HCT116 (cell line): ENCODE measurements around the gene DNAAF5. TPM values are rescaled to one million over a fixed set of nuclear protein-coding genes. Genes with fewer than 3 reads are reported as not detected.

Source experiments
- ATAC-seq: fragments of 200-7000 bp; cut with Tn5 transposase; 2 replicates; pipeline ENCODE4 v1.9.1; 2020; ENCODE audit warnings: mild to moderate bottlenecking, moderate library complexity
- BruUV-seq: library from RNA; stranded (reverse); fragments of 400-500 nt; replicated peaks from 2 replicates; lab custom pipeline; 2021; lab: Mats Ljungman, UMichigan
- CTCF ChIA-PET: fragments of 300-600 bp; sonication (Branson Sonifier 250); formaldehyde crosslinking; loops from one replicate; lab custom pipeline; 2021; ENCODE audit warnings: antibody characterized with exemption; lab: Charles Lee
- POLR2A ChIA-PET: fragments of 300-600, 350-600 bp; sonication (Branson Sonifier 250); formaldehyde crosslinking; loops from one replicate; lab custom pipeline; 2021; ENCODE audit warnings: antibody characterized with exemption; lab: Charles Lee
- RAD21 ChIA-PET, 2 experiments: fragments of 300-600 bp; sonication (Branson Sonifier 250); formaldehyde crosslinking; loops; one replicate each; lab custom pipeline; 2023; ENCODE audit warnings: low total read pairs in 2 of 2; ENCODE audit not compliant: uncharacterized antibody in 2 of 2, unreplicated experiment in 2 of 2, low non-redundant PET in 1 of 2; lab: Charles Lee
- DNase-seq: peaks from one replicate; pipeline ENCODE4 v3.0.0-alpha.2; 2010; ENCODE audit warnings: low read depth, low spot score
- H2AFZ ChIP-seq: fragments of 200-600 bp; shearing (Covaris generic), sonication (generic); 2 replicates; pipeline ENCODE4 v1.6.1; 2017; ENCODE audit warnings: low read depth, mixed run types, mixed read lengths, antibody characterized with exemption, low read length; ENCODE audit not compliant: poor library complexity, severe bottlenecking
- H3K27ac ChIP-seq: 2 replicates; pipeline ENCODE4 v1.5.1; 2012; ENCODE audit warnings: low read depth, low read length
- H3K27me3 ChIP-seq: fragments of 200-600 bp; sonication (generic); 2 replicates; pipeline ENCODE4 v1.6.1; 2016; ENCODE audit warnings: mixed run types, low read length, mixed read lengths; ENCODE audit not compliant: insufficient read depth
- H3K36me3 ChIP-seq, 2 experiments: fragments of 200-500 bp in 1 of 2; fragments of 200-600 bp in 1 of 2; sonication (Bioruptor generic) in 1 of 2; sonication (generic) in 1 of 2; 2 replicates each; pipeline versions ENCODE4 v1.5.1 to v1.6.1; 2014 to 2016; ENCODE audit warnings: low read length in 2 of 2, inconsistent platforms in 1 of 2, mixed read lengths in 1 of 2, mixed run types in 1 of 2; ENCODE audit not compliant: insufficient read depth in 2 of 2, control insufficient read depth in 1 of 2
- H3K4me1 ChIP-seq, 2 experiments: fragments of 200-600 bp in 1 of 2; sonication (generic) in 1 of 2; 2 replicates each; pipeline versions ENCODE4 v1.5.1 to v1.6.1; 2012 to 2017; ENCODE audit warnings: low read length in 2 of 2, inconsistent platforms in 1 of 2, mild to moderate bottlenecking in 1 of 2, mixed read lengths in 1 of 2, mixed run types in 1 of 2, moderate library complexity in 1 of 2; ENCODE audit not compliant: insufficient read depth in 2 of 2, control insufficient read depth in 1 of 2
- H3K4me2 ChIP-seq: fragments of 200-600 bp; sonication (generic); 2 replicates; pipeline ENCODE4 v1.6.1; 2017; ENCODE audit warnings: mixed run types, low read length, mixed read lengths
- H3K4me3 ChIP-seq, 2 experiments: fragments of 200-600 bp in 1 of 2; sonication (generic) in 1 of 2; replicated peaks in 1 of 2; 2 replicates each; pipeline ENCODE4 v1.5.1; 2011 to 2016; ENCODE audit warnings: low read length in 2 of 2, control low read depth in 1 of 2, low read depth in 1 of 2, mild to moderate bottlenecking in 1 of 2, mixed read lengths in 1 of 2, mixed run types in 1 of 2
- H3K79me2 ChIP-seq: fragments of 200-600 bp; sonication (generic); 2 replicates; pipeline ENCODE4 v1.6.1; 2017; ENCODE audit warnings: mild to moderate bottlenecking, mixed run types, low read length, moderate library complexity, mixed read lengths; ENCODE audit not compliant: insufficient read depth
- H3K9ac ChIP-seq: fragments of 200-600 bp; sonication (generic); 2 replicates; pipeline ENCODE4 v1.6.1; 2016; ENCODE audit warnings: low read length, mixed read lengths
- H3K9me2 ChIP-seq: fragments of 200-600 bp; sonication (generic), shearing (Covaris generic); 2 replicates; pipeline ENCODE4 v1.6.1; 2017; ENCODE audit warnings: mixed run types, mild to moderate bottlenecking, moderate library complexity; ENCODE audit not compliant: insufficient read depth
- H3K9me3 ChIP-seq, 2 experiments: fragments of 200-500 bp in 1 of 2; fragments of 200-600 bp in 1 of 2; sonication (Bioruptor generic) in 1 of 2; sonication (generic) in 1 of 2; 2 replicates each; pipeline ENCODE4 v1.6.1; 2014 to 2017; ENCODE audit warnings: low read length in 2 of 2, mixed read lengths in 2 of 2, inconsistent platforms in 1 of 2, low read depth in 1 of 2, mild to moderate bottlenecking in 1 of 2, mixed run types in 1 of 2, moderate library complexity in 1 of 2; ENCODE audit not compliant: control insufficient read depth in 1 of 2, insufficient read depth in 1 of 2
- H4K20me1 ChIP-seq: fragments of 200-600 bp; sonication (generic), shearing (Covaris generic); 2 replicates; pipeline ENCODE4 v1.6.1; 2017; ENCODE audit warnings: mixed run types, mild to moderate bottlenecking, moderate library complexity; ENCODE audit not compliant: insufficient read depth
- CBX3 ChIP-seq: IDR thresholded peaks from 2 replicates; pipeline ENCODE4 v1.6.1; 2012; ENCODE audit warnings: low read depth
- CEBPB ChIP-seq: IDR thresholded peaks from 2 replicates; pipeline ENCODE4 v1.6.1; 2012; ENCODE audit warnings: low read depth
- EGR1 ChIP-seq: IDR thresholded peaks from 2 replicates; pipeline ENCODE4 v1.6.1; 2012; ENCODE audit warnings: low read depth
- EZH2 ChIP-seq: fragments of 200-600 bp; sonication (generic); IDR thresholded peaks from 2 replicates; pipeline ENCODE4 v1.6.1; 2017; ENCODE audit warnings: antibody characterized with exemption, mixed run types
- FOSL1 ChIP-seq: IDR thresholded peaks from 2 replicates; pipeline ENCODE4 v1.6.1; 2012; ENCODE audit warnings: low read depth
- JUND ChIP-seq: IDR thresholded peaks from 2 replicates; pipeline ENCODE4 v1.6.1; 2012
- MAX ChIP-seq: IDR thresholded peaks from 2 replicates; pipeline ENCODE4 v1.6.1; 2012
- POLR2A ChIP-seq: IDR thresholded peaks from 2 replicates; pipeline ENCODE4 v1.7.0; 2011; ENCODE audit warnings: borderline replicate concordance; ENCODE audit not compliant: insufficient read depth, insufficient read length; ENCODE audit errors: extremely low read depth
- POLR2AphosphoS5 ChIP-seq: IDR thresholded peaks from 2 replicates; pipeline ENCODE4 v1.6.1; 2011; ENCODE audit warnings: mild to moderate bottlenecking, low read depth, low read length, moderate library complexity
- RAD21 ChIP-seq: IDR thresholded peaks from 2 replicates; pipeline ENCODE4 v1.6.1; 2012; ENCODE audit warnings: low read depth, mild to moderate bottlenecking
- SIN3A ChIP-seq: IDR thresholded peaks from 2 replicates; pipeline ENCODE4 v1.6.1; 2012; ENCODE audit warnings: low read depth
- SP1 ChIP-seq: IDR thresholded peaks from 2 replicates; pipeline ENCODE4 v1.6.1; 2012; ENCODE audit warnings: low read depth
- SRF ChIP-seq: IDR thresholded peaks from 2 replicates; pipeline ENCODE4 v1.6.1; 2012; ENCODE audit warnings: low read depth
- TCF7L2 ChIP-seq: IDR thresholded peaks from 2 replicates; pipeline ENCODE4 v1.7.0; 2011; ENCODE audit warnings: borderline replicate concordance, inconsistent platforms; ENCODE audit not compliant: insufficient read depth, insufficient read length; ENCODE audit errors: extremely low read depth
- YY1 ChIP-seq: IDR thresholded peaks from 2 replicates; pipeline ENCODE4 v1.6.1; 2011; ENCODE audit warnings: low read length, low read depth, moderate library complexity, mild to moderate bottlenecking; ENCODE audit not compliant: insufficient replicate concordance; ENCODE audit errors: extremely low read depth
- ZFX ChIP-seq: fragments of 450-650 bp; IDR thresholded peaks from 2 replicates; pipeline ENCODE4 v1.6.1; 2017
- ZNF274 ChIP-seq: fragments of 200-500 bp; sonication (Bioruptor generic); IDR thresholded peaks from 2 replicates; pipeline ENCODE4 v1.6.1; 2014; ENCODE audit warnings: mild to moderate bottlenecking, low read depth, low read length, inconsistent platforms
- intact Hi-C: fragments of 100-400 bp; cut with micrococcal nuclease; formaldehyde crosslinking; loops from 2 replicates; pipeline ENCODE4 v1.10.0; 2022
- total RNA-seq: library from RNA; stranded (reverse); gene quantifications from one replicate; pipeline ENCODE4 v1.2.1, GENCODE V29; 2021; ENCODE audit not compliant: unreplicated experiment

Gene DNAAF5
- total RNA-seq, 1 experiment from 2014 or later = 69.4 TPM

- H3K9me3 ChIP-seq = no peaks in the 10 kb centered on the region
- no peaks in the 10 kb centered on the region for H4K20me1 ChIP-seq
- no peak overlapping the region for H3K27ac ChIP-seq
- no peak overlapping the region for H3K4me2 ChIP-seq
- H3K9ac ChIP-seq = no peak overlapping the region
- intact Hi-C loops = no loop called here
- POLR2A ChIA-PET = no interaction called here
- H3K9me2 ChIP-seq = no peaks in the 10 kb centered on the region
- no peak overlapping the region for H3K4me3 ChIP-seq
- TF ChIP-seq RAD21 = no peak
- no peaks in the 10 kb centered on the region for H3K27me3 ChIP-seq
- RAD21 ChIA-PET = no interaction called here
- DNase-seq = no peak
- peaks cover 55% of the 10 kb centered on the region for H3K79me2 ChIP-seq
- ATAC-seq = no peak
- CTCF ChIA-PET = no interaction called here
- H3K4me1 ChIP-seq = peaks cover 0 to 6% of the 10 kb centered on the region in 2 experiments; a peak in 1 of 4 replicates
- no peak overlapping the region for H2AFZ ChIP-seq
- BruUV-seq = no TSS peak
- peaks cover 4 to 23% of the 10 kb centered on the region in 2 experiments; a peak in 2 of 4 replicates for H3K36me3 ChIP-seq
Measured at GRCh38 chr7:744854-745430, 18.4 kb downstream of the DNAAF5 start.

- ChIA-PET RAD21 (no interaction called here), CTCF (no interaction called here), POLR2A (no interaction called here)
- Histone ChIP-seq H3K27ac (no peak overlapping the region), H3K36me3 (peaks cover 0 to 25% of the 10 kb centered on the region in 2 experiments; a peak in 2 of 4 replicates), H3K4me2 (no peak overlapping the region), H3K4me3 (no peak overlapping the region), H3K27me3 (no peaks in the 10 kb centered on the region), H3K9ac (no peak overlapping the region), H3K9me2 (no peaks in the 10 kb centered on the region), H4K20me1 (no peaks in the 10 kb centered on the region), H2AFZ (no peak overlapping the region), H3K79me2 (peaks cover 58% of the 10 kb centered on the region), H3K9me3 (no peaks in the 10 kb centered on the region), H3K4me1 (peaks cover 0 to 6% of the 10 kb centered on the region in 2 experiments; a peak in 1 of 4 replicates)
- TF ChIP-seq SRF (no peak), ZNF274 (no peak), EZH2 (no peak), POLR2AphosphoS5 (no peak), JUND (no peak), SIN3A (no peak), MAX (no peak), POLR2A (no peak), TCF7L2 (no peak), ZFX (no peak), SP1 (no peak), FOSL1 (no peak), CEBPB (no peak), YY1 (no peak), EGR1 (no peak), CBX3 (no peak)
- DNase-seq (no peak), ATAC-seq (peak; percentile 30; the same call in 1 of the 2 replicates)
- intact Hi-C loops = no loop called here
- BruUV-seq = no TSS peak
Measured at GRCh38 chr7:745431-746154, 19.1 kb downstream of the DNAAF5 start.
